Measurements from ENCODE around the gene SLC35F2. TPM values are rescaled to one million over a fixed set of nuclear protein-coding genes. Genes with fewer than 3 reads are reported as not detected.
"Not testable (repeated sequence)": the region's sequence is repeated elsewhere in the genome, so short reads cannot be mapped to it uniquely, and the experiment has no call there.

The SLC35F2 gene
- total and polyA plus RNA-seq, 2 of the 8 experiments (the other 6 are each of a cell fraction or from before 2014, with no cell fraction given): 15.1 to 29.7 TPM

GRCh38 chr11:107833926-107834325, 24.7 kb downstream of the SLC35F2 start:
- H3K79me1 ChIP-seq (ENCODE audit: low read depth, low read length); H2BK5ac ChIP-seq (ENCODE audit: low read depth, low read length); DNase-seq (ENCODE audit: low read depth in 1 of 2, low spot score in 2 of 2); H2AK5ac ChIP-seq (ENCODE audit: low read depth, low read length); H2BK15ac ChIP-seq (ENCODE audit: low read length); POLR2A ChIA-PET (ENCODE audit: partially characterized antibody); H4K5ac ChIP-seq (ENCODE audit: insufficient read length, low read depth, low read length); H2BK120ac ChIP-seq (replicated peaks; ENCODE audit: low read depth, low read length); H3K27ac ChIP-seq (ENCODE audit: low read depth, low read length); H3K4me1 ChIP-seq (replicated peaks in 1 of 4; ENCODE audit: control insufficient read depth in 3 of 4, insufficient read depth in 4 of 4, low read length in 3 of 4); H4K20me1 ChIP-seq (replicated peaks in 1 of 2; ENCODE audit: control insufficient read depth in 1 of 2, insufficient read depth in 2 of 2, low read length in 2 of 2); H4K8ac ChIP-seq (ENCODE audit: extremely low read depth, insufficient read depth, low read length); H3K14ac ChIP-seq (ENCODE audit: insufficient read length); H2AFZ ChIP-seq (ENCODE audit: low read length); FAIRE-seq; H3K36me3 ChIP-seq (ENCODE audit: control insufficient read depth in 2 of 4, insufficient read depth in 4 of 4, low read length in 3 of 4); H3K4ac ChIP-seq (replicated peaks; ENCODE audit: insufficient read length, low read depth, low read length); H3K23me2 ChIP-seq (ENCODE audit: low read depth, low read length); H2BK12ac ChIP-seq (ENCODE audit: low read depth, low read length); H3K9me3 ChIP-seq (ENCODE audit: insufficient read depth in 2 of 2, low read depth in 1 of 2, low read length in 1 of 2); H3K18ac ChIP-seq (ENCODE audit: extremely low read depth, low read length); H3K9ac ChIP-seq (replicated peaks in 1 of 4; ENCODE audit: extremely low read depth in 1 of 4, low read depth in 3 of 4, low read length in 3 of 4); H2BK20ac ChIP-seq (ENCODE audit: low read length); H3K23ac ChIP-seq (ENCODE audit: insufficient read length); H3K56ac ChIP-seq (replicated peaks; ENCODE audit: insufficient read length, low read depth, low read length); H3K27me3 ChIP-seq (replicated peaks in 1 of 4; ENCODE audit: control insufficient read depth in 3 of 4, extremely low read depth in 1 of 4, insufficient read depth in 3 of 4, low read length in 3 of 4); H4K91ac ChIP-seq (replicated peaks; ENCODE audit: insufficient read length, low read length): not testable (repeated sequence)
- H3K4me3 ChIP-seq (ENCODE audit: extremely low read depth in 1 of 4, insufficient read depth in 2 of 4, low read depth in 3 of 4, low read length in 4 of 4): peak overlapping the region in 1 of 4 experiments; percentile 40; a peak in 2 of 8 replicates
- WGBS, 2 experiments (ENCODE audit: extremely low coverage in 1 of 2, insufficient coverage in 1 of 2, insufficient read length in 1 of 2, insufficient replicate concordance in 2 of 2, low coverage in 1 of 2, low lambda C conversion rate in 2 of 2, missing lambda C conversion rate in 1 of 2): 14% methylated on average over 6 of the region's 6 CpGs; no CpG with 5 or more reads in 1 of the 2 experiments
- peaks cover 0 to 34% of the 10 kb centered on the region in 2 experiments; a peak in 2 of 4 replicates for H3K79me2 ChIP-seq (ENCODE audit: control insufficient read depth in 1 of 2, insufficient read depth in 2 of 2, low read length in 2 of 2)
- CTCF ChIA-PET (ENCODE audit: partially characterized antibody): interaction anchor here (1.1 to 2.5 kb wide), 2 partner anchors 8 to 25 kb away, joined by 5 to 10 read pairs; partner anchors contain the start of gene SLC35F2
- peak overlapping the region in 1 of 2 experiments; percentile 56; a peak in 2 of 4 replicates for H3K4me2 ChIP-seq (ENCODE audit: insufficient read depth in 1 of 2, low read depth in 2 of 2, low read length in 2 of 2)

Measured in H1 (cell line).